Upper lobe of left lung (tissue), 4 donors: ENCODE data around the gene PARVG.

Experiments used
- CTCF ChIP-seq, 6 experiments: fragments of 450-650 bp in 4 of 6; fragments of 200-600 bp in 2 of 6; sonication (generic) in 2 of 6; IDR thresholded peaks; one replicate each; pipeline ENCODE4 v1.5.1; 2016 to 2019; ENCODE audit warnings: antibody characterized with exemption in 6 of 6
- POLR2A ChIP-seq, 4 donors: fragments of 450-650 bp; IDR thresholded peaks; one replicate each; pipeline ENCODE4 v1.5.1; 2016 to 2017; ENCODE audit warnings: antibody characterized with exemption in 4 of 4, mild to moderate bottlenecking in 2 of 4

- no peak for TF ChIP-seq CTCF (IDR thresholded peaks at IDR 0.05)
- no peak for TF ChIP-seq POLR2A (IDR thresholded peaks at IDR 0.05)
Observed at GRCh38 chr22:44171561-44171960, 9.2 kb upstream of the PARVG start.
